GM18507 (cell line): Measurements from ENCODE around the gene GABPB1.

Experiments used
- DNase-seq: peaks from one replicate; pipeline ENCODE4 v3.0.0; 2011; ENCODE audit warnings: low read depth; ENCODE audit not compliant: insufficient read length; ENCODE audit errors: extremely low spot score
- FAIRE-seq: peaks from 2 replicates; lab custom pipeline; 2011; peaks lifted over from hg19 to GRCh38; lab: Jason Lieb, UNC

Gene GABPB1

GRCh38 chr15:50353251-50353974 lies 1.6 kb downstream of the GABPB1 start:
- no peak for FAIRE-seq
- DNase-seq, result no peak

- FAIRE-seq (no peak), DNase-seq (no peak)
Measured at GRCh38 chr15:50350621-50351020, 4.4 kb downstream of the GABPB1 start.

GRCh38 chr15:50345298-50345697 lies 9.7 kb downstream of the GABPB1 start:
- no peak for FAIRE-seq

GRCh38 chr15:50344006-50344464 lies 11.0 kb downstream of the GABPB1 start:
- FAIRE-seq, result no peak
- no peak for DNase-seq

More at GRCh38 chr15:50345298-50345697, 9.7 kb downstream of the GABPB1 start:
- DNase-seq, result no peak

- no peak for FAIRE-seq
- no peak for DNase-seq
Measured at GRCh38 chr15:50341616-50342136, 13.3 kb downstream of the GABPB1 start.

- no peak for DNase-seq
- no peak for FAIRE-seq
Measured at GRCh38 chr15:50340416-50340815, 14.6 kb downstream of the GABPB1 start.

GRCh38 chr15:50339717-50340116 lies 15.3 kb downstream of the GABPB1 start:
- DNase-seq, result no peak
- no peak for FAIRE-seq

- DNase-seq, result no peak
- no peak for FAIRE-seq
Measured at GRCh38 chr15:50335251-50335650, 19.7 kb downstream of the GABPB1 start.

- no peak for DNase-seq
- FAIRE-seq, result no peak
Measured at GRCh38 chr15:50333229-50333628, 21.8 kb downstream of the GABPB1 start.

- DNase-seq (no peak), FAIRE-seq (no peak)
Measured at GRCh38 chr15:50330921-50331320, 24.1 kb downstream of the GABPB1 start.

GRCh38 chr15:50328116-50328515 lies 26.9 kb downstream of the GABPB1 start:
- DNase-seq, result no peak
- FAIRE-seq, result no peak

- no peak for DNase-seq
- no peak for FAIRE-seq
Measured at GRCh38 chr15:50321680-50322210, 33.3 kb downstream of the GABPB1 start.

GRCh38 chr15:50320504-50320903 lies 34.5 kb downstream of the GABPB1 start:
- DNase-seq, result no peak
- no peak for FAIRE-seq

GRCh38 chr15:50318697-50319096 lies 36.3 kb downstream of the GABPB1 start:
- DNase-seq (no peak), FAIRE-seq (peak; percentile 38)

GRCh38 chr15:50315814-50316630 lies 39.0 kb downstream of the GABPB1 start:
- DNase-seq (no peak), FAIRE-seq (peak; percentile 69)

- FAIRE-seq (no peak), DNase-seq (no peak)
Measured at GRCh38 chr15:50312636-50313035, 42.4 kb downstream of the GABPB1 start.

- no peak for FAIRE-seq
- no peak for DNase-seq
Measured at GRCh38 chr15:50307799-50308198, 47.2 kb downstream of the GABPB1 start.

GRCh38 chr15:50304836-50305235 lies 50.2 kb downstream of the GABPB1 start:
- FAIRE-seq, result no peak
- no peak for DNase-seq

GRCh38 chr15:50302581-50302980 lies 52.4 kb downstream of the GABPB1 start:
- FAIRE-seq, result no peak
- no peak for DNase-seq

GRCh38 chr15:50298340-50298739 lies 56.7 kb downstream of the GABPB1 start:
- FAIRE-seq (no peak), DNase-seq (no peak)
